NCI-H1694 (cell line): ENCODE measurements around the gene RGS9BP.
A peak's percentile ranks its signal among the peaks of the same experiment; 100 is the strongest.
"Not testable (repeated sequence)": the region's sequence is repeated elsewhere in the genome, so short reads cannot be mapped to it uniquely, and the experiment has no call there.

Experiments
- DNase-seq: peaks from one replicate; lab custom pipeline; 2025; lab: John Stamatoyannopoulos, UW

RGS9BP gene

GRCh38 chr19:32675720-32676185 is at the start of gene RGS9BP:
Gene RGS9BP (plus strand): TSS chr19:32675848. CDS start chr19:32676264, 416 bp downstream.
- DNase-seq = peak; percentile 43

GRCh38 chr19:32626969-32627368 is 48.7 kb upstream of the RGS9BP start:
- DNase-seq = no peak

DNA sequence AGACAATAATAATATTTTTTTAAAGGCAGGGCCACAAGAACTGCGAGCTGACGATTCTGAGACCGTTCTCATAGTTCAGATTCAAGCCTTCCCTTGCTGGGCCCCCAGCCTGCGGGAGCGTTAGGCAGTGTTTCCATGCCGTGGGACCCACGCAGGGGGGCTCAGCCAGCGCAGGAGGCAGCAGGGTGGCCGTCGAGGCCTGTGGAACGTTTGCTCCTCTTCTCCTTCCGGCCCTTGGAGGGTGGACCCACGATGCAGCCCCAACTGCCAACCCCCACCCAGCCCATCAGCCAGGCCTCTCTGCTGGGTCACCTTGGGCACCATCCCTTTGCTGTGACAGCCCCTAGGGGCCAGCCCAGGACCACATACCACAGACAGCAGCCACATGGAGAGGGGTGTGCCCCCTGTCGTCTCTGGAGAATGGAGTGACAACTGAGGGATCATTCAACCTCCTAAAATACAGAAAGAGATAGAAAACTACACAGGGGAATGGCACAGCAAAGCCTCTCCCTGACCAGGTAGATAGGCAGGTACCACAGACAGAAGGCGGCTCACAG is 47.9 kb upstream of the RGS9BP start:
- no peak for DNase-seq

GRCh38 chr19:32630338-32630737 is 45.3 kb upstream of the RGS9BP start:
- DNase-seq = no peak

GRCh38 chr19:32631381-32631780 is 44.3 kb upstream of the RGS9BP start:
- no peak for DNase-seq

- no peak for DNase-seq
Measured at GRCh38 chr19:32637480-32637879, 38.2 kb upstream of the RGS9BP start.

GRCh38 chr19:32638625-32639024 is 37.0 kb upstream of the RGS9BP start:
- no peak for DNase-seq

DNA sequence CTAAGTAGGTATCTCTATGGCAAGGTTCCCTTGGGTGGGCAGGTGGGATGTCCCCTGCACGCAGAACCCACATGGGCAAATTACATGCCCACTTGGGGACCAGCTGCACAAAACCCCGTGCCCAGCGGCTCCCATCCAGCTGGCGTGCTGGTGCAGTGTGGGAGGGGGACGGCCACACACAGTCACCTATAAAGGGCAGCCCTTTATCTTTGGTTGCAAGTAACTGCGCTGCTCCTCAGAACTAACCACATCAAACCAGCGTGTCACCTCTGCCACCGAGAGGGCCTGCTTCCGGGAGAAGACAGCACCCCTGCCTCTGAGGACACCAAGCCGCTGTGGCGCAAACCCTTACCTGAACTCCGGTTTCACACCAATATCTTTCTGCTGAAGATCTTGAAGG is 32.9 kb upstream of the RGS9BP start:
- no peak for DNase-seq

DNA sequence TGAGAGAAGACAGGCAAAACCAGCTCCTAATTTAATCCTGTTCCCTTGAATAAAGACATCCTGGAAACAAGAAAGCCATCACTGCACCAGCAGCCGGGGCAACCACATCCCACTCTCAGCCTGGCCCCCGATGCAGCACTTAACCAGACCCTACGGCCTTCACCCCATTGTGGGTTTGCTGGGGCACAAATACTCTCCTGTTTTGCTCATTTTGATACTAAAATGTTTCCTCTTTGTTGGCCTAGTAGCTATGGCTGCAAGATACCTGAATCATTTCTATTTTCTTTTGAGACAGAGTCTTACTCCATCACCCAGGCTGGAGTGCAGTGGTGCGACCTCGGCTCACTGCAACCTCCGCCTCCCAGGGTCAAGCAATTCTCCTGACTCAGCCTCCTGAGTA is 29.1 kb upstream of the RGS9BP start:
- no peak for DNase-seq

GRCh38 chr19:32647361-32647760 is 28.3 kb upstream of the RGS9BP start:
- no peak for DNase-seq

GRCh38 chr19:32649751-32650150 is 25.9 kb upstream of the RGS9BP start:
- no peak for DNase-seq

GRCh38 chr19:32650671-32651070 is 25.0 kb upstream of the RGS9BP start:
- DNase-seq = no peak

DNA sequence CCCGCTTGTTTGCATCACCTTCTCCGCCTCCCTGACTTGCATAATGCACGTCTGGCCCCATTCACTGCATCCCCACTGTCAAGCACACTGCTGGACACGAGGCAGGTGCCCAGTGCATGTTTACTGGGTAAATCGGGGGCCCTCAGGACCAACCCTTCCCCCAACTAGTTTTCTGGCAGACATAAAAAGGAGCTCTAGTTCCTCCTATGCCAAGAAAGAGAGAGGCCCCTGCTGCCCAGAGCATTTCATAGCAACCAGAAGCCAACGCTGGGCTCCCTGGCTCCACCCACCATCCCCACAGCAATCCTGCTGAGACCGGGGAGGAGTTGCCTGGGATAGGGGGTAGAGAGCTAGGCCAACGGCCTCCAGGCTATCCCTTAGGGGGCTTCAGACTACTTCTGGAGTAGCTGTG is 23.9 kb upstream of the RGS9BP start:
- DNase-seq = no peak

- not testable (repeated sequence) for DNase-seq
Measured at GRCh38 chr19:32652331-32652730, 23.3 kb upstream of the RGS9BP start.

DNA sequence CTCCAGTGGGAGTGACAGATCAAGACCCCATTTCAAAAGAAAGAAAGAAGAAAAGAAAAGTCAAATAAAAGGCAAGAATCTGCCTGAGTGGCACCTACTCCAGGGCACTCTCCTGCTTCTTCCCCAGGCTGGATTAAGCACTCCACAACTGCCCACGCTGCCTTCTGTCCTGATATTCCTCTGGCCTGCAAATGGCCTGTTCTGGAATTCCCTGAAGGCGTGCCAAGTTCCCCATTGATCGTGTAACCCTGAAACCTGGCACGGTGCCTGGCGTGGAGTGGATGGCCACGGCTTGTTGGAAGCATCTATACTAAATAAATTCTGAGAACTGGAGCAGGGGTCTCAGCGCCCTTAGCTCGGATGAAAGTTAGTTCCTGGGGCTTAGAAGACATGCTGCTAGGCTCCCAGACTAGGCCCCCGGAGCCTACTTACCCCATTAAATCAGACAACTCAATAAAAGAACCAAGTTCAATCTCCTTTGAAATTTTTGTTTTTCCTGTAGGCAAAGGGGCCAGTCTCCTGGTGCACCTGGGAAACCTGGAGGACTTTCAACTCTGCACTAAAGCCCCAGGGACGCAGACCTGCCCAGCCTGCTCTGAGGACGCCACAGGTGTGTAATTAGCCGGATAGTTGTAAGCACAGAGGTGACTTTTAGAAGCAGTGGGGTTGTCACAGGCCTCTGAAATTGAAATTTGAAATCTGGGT is 22.6 kb upstream of the RGS9BP start:
- DNase-seq = no peak

- DNase-seq = no peak
Measured at GRCh38 chr19:32653599-32653915, 22.1 kb upstream of the RGS9BP start.

- DNase-seq = not testable (repeated sequence)
Measured at GRCh38 chr19:32656379-32656778, 19.3 kb upstream of the RGS9BP start.

GRCh38 chr19:32658075-32658474 is 17.6 kb upstream of the RGS9BP start:
- no peak for DNase-seq

- DNase-seq = no peak
Measured at GRCh38 chr19:32658527-32658926, 17.1 kb upstream of the RGS9BP start.

DNA sequence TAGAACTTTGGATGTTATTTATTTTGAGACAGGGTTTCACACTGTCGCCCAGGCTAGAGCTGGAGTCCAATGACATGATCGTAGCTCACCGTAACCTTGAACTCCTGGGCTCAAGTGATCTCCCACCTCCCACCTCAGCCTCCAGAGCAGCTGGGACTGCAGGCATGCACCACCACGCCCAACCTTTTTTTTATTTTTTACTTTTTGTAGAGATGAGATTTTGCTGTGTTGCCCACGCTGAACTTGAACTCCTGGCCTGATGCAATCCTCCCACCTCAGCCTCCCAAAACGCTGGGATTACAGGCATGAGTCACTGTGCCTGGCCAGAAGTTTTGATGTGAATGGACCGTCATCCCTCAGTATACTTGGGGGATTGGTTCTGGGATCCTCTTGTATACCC is 14.3 kb upstream of the RGS9BP start:
- DNase-seq = no peak

GRCh38 chr19:32662186-32662585 is 13.5 kb upstream of the RGS9BP start:
- no peak for DNase-seq

DNA sequence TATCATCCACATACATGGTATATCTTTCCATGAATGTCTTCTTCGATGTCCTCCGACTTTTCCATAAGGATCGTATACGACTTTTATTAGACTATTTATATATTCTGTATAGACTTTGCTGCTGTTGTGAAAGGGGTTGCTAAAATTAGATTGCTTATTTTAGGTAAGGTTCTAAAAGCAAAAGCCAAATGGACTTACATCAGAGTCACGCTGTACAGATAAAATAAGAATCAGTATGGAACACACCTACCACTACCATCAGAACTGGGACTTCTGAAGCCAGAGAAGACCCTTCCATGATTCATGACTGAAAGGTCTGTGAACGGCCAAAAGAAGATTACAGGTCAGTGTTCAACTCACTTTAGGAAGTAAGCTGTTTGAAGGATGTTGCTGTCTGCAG is 9.6 kb upstream of the RGS9BP start:
- DNase-seq = no peak

- no peak for DNase-seq
Measured at GRCh38 chr19:32669310-32669709, 6.3 kb upstream of the RGS9BP start.
